Transverse colon (tissue), 4 donors: ENCODE data around the gene HSPG2.

ENCODE experiments used
- CTCF ChIP-seq, 5 experiments: fragments of 200-600 bp in 3 of 5; fragments of 450-650 bp in 2 of 5; sonication (generic) in 3 of 5; IDR thresholded peaks; 1 replicate in 2 of 5; 2 replicates in 3 of 5; pipeline ENCODE4 v1.5.1; 2016 to 2017; ENCODE audit warnings: antibody characterized with exemption in 5 of 5, inconsistent platforms in 3 of 5, mild to moderate bottlenecking in 2 of 5, moderate library complexity in 1 of 5
- EP300 ChIP-seq: sonication (generic); formaldehyde crosslinking; IDR thresholded peaks from one replicate; pipeline ENCODE4 v1.6.1; 2017; ENCODE audit warnings: antibody characterized with exemption, low read depth
- POLR2A ChIP-seq: fragments of 450-650 bp; IDR thresholded peaks from one replicate; pipeline ENCODE4 v1.6.1; 2016; ENCODE audit warnings: antibody characterized with exemption, mild to moderate bottlenecking, moderate library complexity
- POLR2AphosphoS5 ChIP-seq, 3 donors: sonication (generic); formaldehyde crosslinking; IDR thresholded peaks; one replicate each; pipeline ENCODE4 v1.6.1; 2016; ENCODE audit warnings: antibody characterized with exemption in 3 of 3

DNA sequence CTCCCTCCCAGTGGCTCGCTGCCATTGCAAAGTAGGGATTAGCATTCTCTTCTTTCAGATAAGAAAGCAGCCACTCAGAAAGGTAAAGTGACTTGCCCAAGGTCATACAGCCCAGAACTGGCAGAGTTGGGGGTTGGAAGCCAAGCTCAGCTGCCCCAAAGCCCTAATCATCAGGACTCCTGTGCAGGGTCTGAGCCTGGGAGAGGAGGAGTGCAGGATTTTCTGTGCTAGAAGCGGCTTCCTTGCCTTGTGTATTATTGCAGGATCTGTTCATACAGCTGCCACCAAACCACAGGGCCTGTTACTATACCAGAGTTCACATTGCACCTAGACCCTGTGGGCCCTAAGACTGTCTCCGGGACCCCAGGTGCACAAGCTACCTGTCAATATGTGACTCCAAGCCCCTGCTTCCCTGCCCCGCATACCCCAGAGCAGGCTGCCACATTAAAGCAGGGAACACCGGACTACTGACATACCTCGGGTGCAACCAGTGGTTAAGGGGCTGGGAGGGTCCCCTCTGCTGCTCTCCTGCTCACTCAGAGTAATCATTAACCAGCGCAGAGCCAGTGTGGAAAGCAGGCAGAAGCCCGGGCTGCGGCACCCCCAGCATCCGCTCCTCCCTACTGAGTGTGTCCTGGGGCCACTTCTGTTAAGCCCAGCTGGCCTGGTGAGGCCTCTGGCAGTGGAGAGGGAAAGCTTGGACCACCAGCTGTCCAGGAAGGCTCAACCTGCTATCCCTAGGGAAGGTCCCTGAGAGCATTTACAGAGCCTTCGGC lies 15.8 kb downstream of the HSPG2 start:
- TF ChIP-seq CTCF (IDR thresholded peaks at IDR 0.05), result no peak
- no peak for TF ChIP-seq EP300
- no peak for TF ChIP-seq POLR2AphosphoS5 (IDR thresholded peaks at IDR 0.05)
- no peak for TF ChIP-seq POLR2A
